Measurements from ENCODE around the gene VTA1. TPM values are rescaled to one million over a fixed set of nuclear protein-coding genes. Genes with fewer than 3 reads are reported as not detected.
"Not testable (repeated sequence)": the region's sequence is repeated elsewhere in the genome, so short reads cannot be mapped to it uniquely, and the experiment has no call there.

Gene VTA1
- total RNA-seq, 1 experiment from 2014 or later, result 95.0 TPM

GRCh38 chr6:142171351-142171750 is 24.3 kb downstream of the VTA1 start:
- DNase-seq (ENCODE audit: low read depth), result no peak

- DNase-seq (ENCODE audit: low read depth), result no peak
Measured at GRCh38 chr6:142172758-142173157, 25.7 kb downstream of the VTA1 start.

- no peak for DNase-seq (ENCODE audit: low read depth)
Measured at GRCh38 chr6:142173980-142174379, 26.9 kb downstream of the VTA1 start.

GRCh38 chr6:142174703-142175102 is 27.6 kb downstream of the VTA1 start:
- DNase-seq (ENCODE audit: low read depth), result no peak

GRCh38 chr6:142178129-142178528 is 31.1 kb downstream of the VTA1 start:
- no peak for DNase-seq (ENCODE audit: low read depth)

GRCh38 chr6:142182004-142182403 is 34.9 kb downstream of the VTA1 start:
- no peak for DNase-seq (ENCODE audit: low read depth)

- DNase-seq (ENCODE audit: low read depth), result no peak
Measured at GRCh38 chr6:142183351-142183750, 36.3 kb downstream of the VTA1 start.

GRCh38 chr6:142184307-142184706 is 37.2 kb downstream of the VTA1 start:
- no peak for DNase-seq (ENCODE audit: low read depth)

GRCh38 chr6:142185641-142186040 is 38.6 kb downstream of the VTA1 start:
- DNase-seq (ENCODE audit: low read depth), result no peak

GRCh38 chr6:142187209-142187608 is 40.1 kb downstream of the VTA1 start:
- DNase-seq (ENCODE audit: low read depth), result peak; percentile 16

- not testable (repeated sequence) for DNase-seq (ENCODE audit: low read depth)
Measured at GRCh38 chr6:142188341-142188740, 41.3 kb downstream of the VTA1 start.

- DNase-seq (ENCODE audit: low read depth), result no peak
Measured at GRCh38 chr6:142189057-142189456, 42.0 kb downstream of the VTA1 start.

GRCh38 chr6:142192343-142192742 is 45.3 kb downstream of the VTA1 start:
- no peak for DNase-seq (ENCODE audit: low read depth)

- DNase-seq (ENCODE audit: low read depth), result no peak
Measured at GRCh38 chr6:142193621-142194020, 46.6 kb downstream of the VTA1 start.

GRCh38 chr6:142195862-142196541 is 48.9 kb downstream of the VTA1 start:
- no peak for DNase-seq (ENCODE audit: low read depth)

GRCh38 chr6:142200846-142201628 is 54.0 kb downstream of the VTA1 start:
- no peak for DNase-seq (ENCODE audit: low read depth)

- DNase-seq (ENCODE audit: low read depth), result peak; percentile 52
Measured at GRCh38 chr6:142207265-142207877, 60.3 kb downstream of the VTA1 start.

GRCh38 chr6:142210606-142211005 is 63.5 kb downstream of the VTA1 start:
- no peak for DNase-seq (ENCODE audit: low read depth)

- DNase-seq (ENCODE audit: low read depth), result no peak
Measured at GRCh38 chr6:142213402-142213801, 66.3 kb downstream of the VTA1 start.

GRCh38 chr6:142218446-142218845 is 71.4 kb downstream of the VTA1 start:
- no peak for DNase-seq (ENCODE audit: low read depth)

GRCh38 chr6:142222022-142222421 is 75.0 kb downstream of the VTA1 start:
- no peak for DNase-seq (ENCODE audit: low read depth)

- no peak for DNase-seq (ENCODE audit: low read depth)
Measured at GRCh38 chr6:142223938-142224337, 76.9 kb downstream of the VTA1 start.

GRCh38 chr6:142225115-142225514 is 78.1 kb downstream of the VTA1 start:
- no peak for DNase-seq (ENCODE audit: low read depth)

All from Daoy (cell line).